HG03175 (cell line): ENCODE data around the gene TRIM72.
"Not testable (repeated sequence)": the region's sequence is repeated elsewhere in the genome, so short reads cannot be mapped to it uniquely, and the experiment has no call there.

Experiments used
- ATAC-seq: cut with Tn5 transposase; IDR thresholded peaks from one replicate; pipeline ENCODE4 v1.9.1; 2021; ENCODE audit warnings: mild to moderate bottlenecking, moderate library complexity; ENCODE audit not compliant: unreplicated experiment

The TRIM72 gene

GRCh38 chr16:31214708-31215286, 878 bp downstream of the TRIM72 start:
- no peak for ATAC-seq

DNA sequence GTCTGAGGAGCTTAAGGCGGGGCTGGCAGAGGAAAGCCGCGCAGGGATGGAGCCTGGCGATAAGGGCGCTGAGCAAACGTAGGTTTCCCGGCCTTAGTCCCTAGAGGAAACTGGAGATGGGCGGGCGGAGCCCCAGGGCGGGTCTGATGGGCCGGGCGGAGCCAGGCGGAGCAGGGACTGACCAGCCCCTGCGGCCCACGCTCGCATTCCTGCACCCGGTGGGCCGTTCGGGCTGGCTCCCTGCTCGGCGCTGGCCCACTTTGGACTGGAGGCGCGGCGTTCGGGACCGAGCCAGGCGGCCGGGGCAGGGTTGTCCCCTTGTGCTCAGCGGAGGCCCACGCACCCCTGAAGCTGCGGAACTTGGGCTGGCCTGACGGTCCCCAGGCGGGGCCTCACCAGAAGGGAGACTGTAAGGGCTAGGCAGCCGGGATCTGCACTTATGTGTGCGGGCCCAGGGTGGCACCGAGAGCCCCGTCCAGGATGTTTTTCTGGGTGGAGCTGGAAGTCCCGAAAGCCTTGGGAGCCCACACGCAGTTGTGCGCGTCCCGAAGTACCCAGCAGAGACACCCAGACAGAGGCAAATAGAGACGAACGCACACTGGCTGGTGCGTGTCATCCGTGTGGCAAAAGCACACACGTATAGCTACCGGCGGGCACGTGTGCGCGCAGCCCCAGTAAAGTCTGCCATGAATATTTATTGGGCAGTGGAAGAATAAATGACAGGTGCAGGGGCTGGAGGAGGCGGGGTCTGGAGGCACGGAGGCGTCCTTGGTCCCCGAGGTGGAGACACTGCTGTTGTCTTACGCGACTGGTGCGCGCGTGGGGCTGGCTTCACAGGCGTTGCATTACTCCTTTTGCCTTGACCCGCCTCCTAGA, 1.6 kb downstream of the TRIM72 start:
- no peak for ATAC-seq

DNA sequence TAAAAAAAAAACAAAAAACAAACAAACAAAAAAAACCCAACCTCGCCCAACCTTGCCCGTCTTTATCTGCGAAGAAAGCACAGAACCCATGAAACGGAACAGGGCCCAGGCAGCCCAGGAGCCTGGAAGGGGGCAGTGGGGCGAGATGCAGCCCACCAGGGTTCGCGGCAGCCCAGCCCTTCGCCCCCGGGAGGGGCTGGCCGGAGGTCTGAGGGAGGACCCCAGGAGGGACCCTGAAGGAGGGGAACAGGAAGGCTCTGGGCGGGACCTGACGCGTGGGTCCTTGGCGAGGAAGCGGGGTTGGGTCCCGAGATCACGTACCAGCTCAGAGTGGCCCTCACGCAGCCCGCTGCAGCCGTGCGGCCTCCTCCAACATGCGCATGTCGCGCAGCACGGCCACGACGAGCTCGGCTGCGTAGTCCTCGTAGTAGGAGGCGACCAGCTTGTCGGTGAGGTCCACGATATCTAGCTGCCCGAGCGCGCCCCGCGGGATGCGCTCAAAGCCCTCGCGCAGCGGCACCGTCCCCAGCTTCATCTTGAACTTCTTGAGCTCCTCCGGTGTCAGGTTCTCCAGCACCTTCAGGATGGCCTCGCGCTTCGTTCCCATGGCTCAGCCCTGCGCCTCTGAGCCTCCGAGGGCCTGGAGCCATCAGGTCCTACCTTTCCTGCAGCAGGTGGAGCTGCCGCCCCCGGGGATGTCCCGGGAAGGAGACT, 2.7 kb downstream of the TRIM72 start, which contains the start of gene PYDC1:
TSS of gene PYDC1 (minus strand) at position 714 of the 714 bp plus-strand sequence. CDS start at position 607, 107 bp downstream.
- ATAC-seq, result no peak

DNA sequence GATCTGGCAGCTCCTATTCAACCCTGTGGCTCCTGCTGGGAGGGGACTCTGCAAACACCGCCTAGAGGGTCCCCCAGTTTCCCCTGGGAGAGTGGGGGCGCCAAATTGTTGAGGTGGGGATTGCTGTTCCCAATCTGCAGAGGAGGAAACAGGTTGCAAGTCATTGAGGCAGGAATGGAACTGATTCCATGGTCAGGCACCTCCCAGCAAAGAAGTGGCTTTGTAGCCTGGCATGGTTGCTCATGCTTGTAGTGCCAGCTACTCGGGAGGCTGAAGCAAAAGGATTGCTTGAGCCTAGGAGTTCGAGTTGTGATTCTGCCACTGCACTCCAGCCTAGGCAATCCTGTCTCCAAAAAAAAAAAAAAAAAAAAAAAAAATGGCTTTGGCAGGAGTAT, 3.2 kb downstream of the TRIM72 start:
- no peak for ATAC-seq

GRCh38 chr16:31219154-31219741, 5.3 kb downstream of the TRIM72 start:
- no peak for ATAC-seq

DNA sequence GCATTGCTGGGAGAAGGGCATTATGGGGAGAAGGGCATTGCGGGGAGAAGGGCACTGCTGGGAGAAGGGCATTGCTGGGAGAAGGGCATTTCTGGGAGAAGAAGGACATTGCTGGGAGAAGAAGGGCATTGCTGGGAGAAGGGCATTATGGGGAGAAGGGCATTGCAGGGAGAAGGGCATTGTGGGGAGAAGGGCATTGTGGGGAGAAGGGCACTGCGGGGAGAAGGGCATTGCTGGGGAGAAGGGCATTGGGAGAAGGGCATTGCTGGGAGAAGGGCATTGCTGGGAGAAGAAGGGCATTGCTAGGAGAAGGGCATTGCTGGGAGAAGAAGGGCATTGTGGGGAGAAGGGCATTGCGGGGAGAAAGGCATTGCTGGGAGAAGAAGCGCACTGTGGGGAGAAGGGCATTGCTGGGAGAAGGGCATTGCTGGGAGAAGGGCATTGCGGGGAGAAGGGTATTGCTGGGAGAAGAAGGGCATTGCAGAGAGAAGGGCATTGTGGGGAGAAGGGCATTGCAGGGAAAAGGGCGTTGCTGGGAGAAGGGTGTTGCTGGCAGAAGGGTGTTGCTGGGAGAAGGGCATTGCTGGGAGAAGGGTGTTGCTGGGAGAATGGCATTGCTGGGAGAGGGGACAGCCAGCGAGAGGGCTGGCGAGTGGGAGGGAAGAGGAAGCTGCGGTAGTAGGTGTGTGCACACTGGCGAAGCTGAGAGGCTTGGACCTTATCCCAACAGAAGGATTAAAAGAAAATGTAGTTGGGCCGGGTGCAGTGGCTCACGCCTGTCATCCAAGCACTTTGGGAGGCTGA, 7.6 kb downstream of the TRIM72 start:
- no peak for ATAC-seq

DNA sequence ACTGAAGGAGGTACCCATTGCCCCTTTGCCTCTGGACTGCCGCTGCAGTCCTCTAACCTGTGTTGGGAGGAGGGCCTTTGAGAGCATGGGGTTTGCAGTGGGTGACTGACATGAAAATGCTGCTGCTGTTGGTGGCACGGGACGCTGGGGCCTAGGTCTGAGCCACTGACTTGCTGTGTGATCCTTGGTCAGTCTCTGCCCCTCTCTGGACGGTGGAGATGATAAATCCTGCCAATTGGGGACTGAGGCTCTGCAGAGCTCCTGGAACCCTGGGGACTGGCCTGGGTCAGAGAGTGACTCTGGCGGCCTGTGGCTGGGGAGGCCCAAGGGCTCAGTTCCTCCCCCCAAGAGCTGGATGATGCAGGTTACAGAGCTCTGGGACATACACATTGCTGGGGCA, 9.1 kb downstream of the TRIM72 start:
- no peak for ATAC-seq

DNA sequence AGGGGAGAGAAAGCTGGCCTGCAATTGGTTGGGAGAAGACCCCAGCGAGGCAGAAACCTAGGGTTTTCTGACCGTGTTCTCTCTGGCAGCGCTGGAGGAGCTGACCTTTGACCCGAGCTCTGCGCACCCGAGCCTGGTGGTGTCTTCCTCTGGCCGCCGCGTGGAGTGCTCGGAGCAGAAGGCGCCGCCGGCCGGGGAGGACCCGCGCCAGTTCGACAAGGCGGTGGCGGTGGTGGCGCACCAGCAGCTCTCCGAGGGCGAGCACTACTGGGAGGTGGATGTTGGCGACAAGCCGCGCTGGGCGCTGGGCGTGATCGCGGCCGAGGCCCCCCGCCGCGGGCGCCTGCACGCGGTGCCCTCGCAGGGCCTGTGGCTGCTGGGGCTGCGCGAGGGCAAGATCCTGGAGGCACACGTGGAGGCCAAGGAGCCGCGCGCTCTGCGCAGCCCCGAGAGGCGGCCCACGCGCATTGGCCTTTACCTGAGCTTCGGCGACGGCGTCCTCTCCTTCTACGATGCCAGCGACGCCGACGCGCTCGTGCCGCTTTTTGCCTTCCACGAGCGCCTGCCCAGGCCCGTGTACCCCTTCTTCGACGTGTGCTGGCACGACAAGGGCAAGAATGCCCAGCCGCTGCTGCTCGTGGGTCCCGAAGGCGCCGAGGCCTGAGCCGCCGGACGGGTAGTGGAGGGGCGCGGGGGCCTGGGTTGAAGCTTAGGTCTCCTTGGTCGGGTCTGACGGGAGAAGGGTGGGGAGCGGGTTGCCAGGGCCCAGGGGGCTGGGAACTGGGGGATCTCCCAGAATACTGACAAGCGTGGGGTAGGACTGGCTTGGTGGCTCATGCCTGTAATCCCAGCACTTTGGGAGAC, 10.4 kb downstream of the TRIM72 start:
- ATAC-seq, result no peak

DNA sequence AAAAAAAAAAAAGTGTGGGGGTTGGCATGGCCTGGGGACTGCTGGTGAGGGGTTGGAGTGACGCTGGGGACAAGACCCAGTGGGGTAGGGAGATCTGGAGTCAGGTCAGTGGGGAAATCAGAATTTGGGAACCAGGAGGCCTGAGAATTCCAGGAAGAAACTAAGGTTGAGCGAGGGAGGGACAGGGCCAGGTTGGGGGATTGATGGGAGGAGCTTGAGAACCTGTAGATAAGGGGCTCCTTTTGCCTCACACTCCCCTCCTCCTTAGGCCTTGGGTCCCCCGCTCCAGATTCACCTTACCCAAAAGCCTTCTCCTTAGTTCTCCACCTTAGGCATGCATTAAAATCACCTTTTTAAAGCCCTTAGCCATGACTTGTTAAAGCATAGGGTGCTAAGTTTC, 11.3 kb downstream of the TRIM72 start:
- no peak for ATAC-seq

- no peak for ATAC-seq
These were observed 14.3 kb downstream of the TRIM72 start for GRCh38 chr16:31228206-31228605.

- no peak for ATAC-seq
These were observed 15.6 kb downstream of the TRIM72 start for GRCh38 chr16:31229501-31229900.

GRCh38 chr16:31238041-31238440, 24.1 kb downstream of the TRIM72 start:
- ATAC-seq, result no peak

GRCh38 chr16:31242206-31242605, 28.3 kb downstream of the TRIM72 start:
- ATAC-seq, result no peak

DNA sequence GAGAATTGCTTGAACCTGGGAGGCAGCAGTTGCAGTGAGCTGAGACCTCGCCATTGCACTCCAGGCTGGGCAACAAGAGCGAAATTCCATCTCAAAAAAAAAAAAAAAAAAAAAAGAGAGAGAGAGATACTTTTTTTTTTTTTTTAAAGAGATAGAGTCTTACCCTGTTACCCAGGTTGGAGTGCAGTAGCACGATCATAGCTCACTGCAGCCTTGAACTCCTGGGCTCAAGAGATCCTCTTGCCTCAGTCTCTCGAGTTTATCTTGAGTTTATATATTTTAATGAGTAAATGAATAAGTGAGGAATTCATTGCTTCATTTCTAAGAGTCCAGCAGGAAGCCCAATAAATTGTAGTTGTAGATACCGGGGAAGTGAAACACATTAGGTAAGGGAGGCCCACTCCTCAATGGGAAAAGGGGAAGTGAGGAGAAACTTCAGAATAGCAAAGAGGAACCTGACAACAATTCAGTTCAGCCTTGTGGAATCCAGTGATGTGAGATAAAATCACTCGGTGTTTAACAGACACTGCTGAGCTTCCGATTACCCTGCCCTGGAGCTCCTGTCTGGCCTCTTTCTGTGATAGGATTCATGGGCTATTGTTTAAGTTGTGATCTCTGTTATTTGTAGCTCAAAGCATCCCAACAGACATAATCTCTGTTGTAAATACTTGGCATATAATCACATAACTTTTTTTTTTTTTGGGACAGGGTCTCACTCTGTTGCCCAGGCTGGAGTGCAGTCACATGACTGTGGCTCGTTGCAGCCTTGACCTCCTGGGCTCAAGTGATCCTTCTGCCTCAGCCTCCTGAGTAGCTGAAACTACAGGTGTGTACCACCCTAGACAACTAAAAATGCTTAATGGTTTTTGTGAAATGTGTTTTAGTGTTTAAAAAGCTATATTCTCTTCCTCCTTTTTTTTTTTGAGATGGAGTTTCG, 30.1 kb downstream of the TRIM72 start:
- no peak for ATAC-seq

- not testable (repeated sequence) for ATAC-seq
These were observed 31.7 kb downstream of the TRIM72 start for GRCh38 chr16:31245598-31245997.

DNA sequence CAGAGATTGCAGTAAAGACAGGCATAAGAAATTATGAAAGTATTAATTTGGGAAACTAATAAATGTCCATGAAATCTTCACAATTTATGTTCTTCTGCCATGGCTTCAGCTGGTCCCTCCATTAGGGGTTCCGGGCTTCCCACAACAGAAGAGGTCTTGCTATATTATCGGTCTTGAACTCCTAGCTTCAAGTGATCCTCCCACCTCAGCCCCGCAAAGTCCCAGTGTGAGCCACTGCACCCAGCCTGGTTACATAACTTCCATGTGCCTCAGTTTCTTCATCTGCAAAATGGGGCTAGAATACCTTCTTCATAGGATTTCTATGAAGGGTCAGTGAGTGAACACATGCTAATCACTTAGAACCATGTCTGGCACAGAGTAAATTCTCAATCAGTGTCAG, 32.4 kb downstream of the TRIM72 start:
- no peak for ATAC-seq

GRCh38 chr16:31248344-31248743, 34.4 kb downstream of the TRIM72 start:
- no peak for ATAC-seq

DNA sequence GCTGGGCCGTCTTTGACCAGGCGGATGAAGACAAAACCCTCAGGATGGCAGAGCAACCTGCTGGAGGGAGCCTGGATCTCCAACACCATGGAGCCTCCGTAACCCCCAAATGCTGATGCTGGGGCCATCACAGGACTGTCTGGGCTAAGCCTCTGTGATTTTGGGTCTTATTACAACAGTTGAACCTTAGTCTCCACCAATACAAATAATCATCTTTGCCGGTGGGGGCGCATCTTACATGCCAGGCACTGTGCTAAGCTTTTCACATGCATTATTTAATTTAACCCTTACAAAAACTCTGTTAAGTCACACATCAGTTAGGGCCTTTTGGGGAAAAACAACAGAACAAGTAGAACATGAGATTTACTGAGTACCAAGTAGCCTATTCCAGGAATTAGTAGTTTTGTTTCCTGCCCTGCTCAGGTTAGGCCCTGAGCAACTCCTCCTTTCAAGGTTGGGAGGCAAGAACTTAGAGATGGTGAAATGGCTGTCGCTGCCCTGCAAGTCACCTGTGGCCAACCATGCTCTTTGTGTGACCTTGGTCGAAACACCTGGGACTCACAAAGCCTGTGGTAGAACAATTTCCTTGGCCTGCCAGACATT, 37.0 kb downstream of the TRIM72 start:
- no peak for ATAC-seq
